WERI-Rb-1 (cell line): ENCODE data around the gene OSBPL8.
"Not testable (repeated sequence)": the region's sequence is repeated elsewhere in the genome, so short reads cannot be mapped to it uniquely, and the experiment has no call there.

ENCODE experiments used
- DNase-seq: peaks from one replicate; pipeline ENCODE4 v3.0.0-alpha.2; 2020
- H3K27ac ChIP-seq: fragments of 250-450 bp; sonication (Bioruptor Pico); 2 replicates; pipeline ENCODE4 v1.5.1; 2020; ENCODE audit warnings: mild to moderate bottlenecking, moderate library complexity
- H3K27me3 ChIP-seq: fragments of 250-450 bp; sonication (Bioruptor Pico); 2 replicates; pipeline ENCODE4 v1.5.1; 2021; ENCODE audit warnings: mild to moderate bottlenecking, low read depth, moderate library complexity; ENCODE audit not compliant: insufficient read depth, severe bottlenecking
- H3K36me3 ChIP-seq: fragments of 250-450 bp; sonication (Bioruptor Pico); 2 replicates; pipeline ENCODE4 v1.5.1; 2020; ENCODE audit warnings: mild to moderate bottlenecking, moderate library complexity
- H3K4me3 ChIP-seq: 2 replicates; pipeline ENCODE4 v1.5.1; 2011; ENCODE audit warnings: low read depth, mild to moderate bottlenecking, control low read depth, low read length
- H3K9me3 ChIP-seq: fragments of 250-450 bp; sonication (Bioruptor Pico); 2 replicates; pipeline ENCODE4 v1.5.1; 2021; ENCODE audit warnings: mild to moderate bottlenecking, moderate library complexity; ENCODE audit not compliant: severe bottlenecking
- TF ChIP-seq, protein P1 (sequence below): IDR thresholded peaks from 2 replicates; pipeline ENCODE4 v1.5.1; 2011; ENCODE audit warnings: low read depth, mild to moderate bottlenecking, control low read depth, inconsistent platforms, low read length

Gene OSBPL8

DNA sequence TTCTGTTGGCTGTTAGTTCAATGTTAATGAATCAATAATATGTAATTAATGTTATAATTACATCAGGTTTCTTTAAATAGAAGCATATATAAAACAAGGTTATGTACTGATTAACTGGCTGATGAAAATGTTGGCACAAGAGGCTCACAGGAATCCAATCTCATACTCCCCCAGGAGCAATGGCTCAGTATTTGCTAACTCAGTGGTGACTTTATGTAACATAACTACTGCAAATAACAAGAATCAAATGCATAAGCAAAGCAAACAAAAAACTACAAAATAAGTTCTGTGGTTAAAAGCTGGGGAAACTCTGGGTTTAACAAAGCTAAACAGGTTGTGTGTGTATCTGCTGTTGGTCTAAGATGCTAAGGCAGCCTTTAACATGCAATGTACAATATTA is 183.6 kb downstream of the OSBPL8 start:
- TF ChIP-seq, protein P1, sequence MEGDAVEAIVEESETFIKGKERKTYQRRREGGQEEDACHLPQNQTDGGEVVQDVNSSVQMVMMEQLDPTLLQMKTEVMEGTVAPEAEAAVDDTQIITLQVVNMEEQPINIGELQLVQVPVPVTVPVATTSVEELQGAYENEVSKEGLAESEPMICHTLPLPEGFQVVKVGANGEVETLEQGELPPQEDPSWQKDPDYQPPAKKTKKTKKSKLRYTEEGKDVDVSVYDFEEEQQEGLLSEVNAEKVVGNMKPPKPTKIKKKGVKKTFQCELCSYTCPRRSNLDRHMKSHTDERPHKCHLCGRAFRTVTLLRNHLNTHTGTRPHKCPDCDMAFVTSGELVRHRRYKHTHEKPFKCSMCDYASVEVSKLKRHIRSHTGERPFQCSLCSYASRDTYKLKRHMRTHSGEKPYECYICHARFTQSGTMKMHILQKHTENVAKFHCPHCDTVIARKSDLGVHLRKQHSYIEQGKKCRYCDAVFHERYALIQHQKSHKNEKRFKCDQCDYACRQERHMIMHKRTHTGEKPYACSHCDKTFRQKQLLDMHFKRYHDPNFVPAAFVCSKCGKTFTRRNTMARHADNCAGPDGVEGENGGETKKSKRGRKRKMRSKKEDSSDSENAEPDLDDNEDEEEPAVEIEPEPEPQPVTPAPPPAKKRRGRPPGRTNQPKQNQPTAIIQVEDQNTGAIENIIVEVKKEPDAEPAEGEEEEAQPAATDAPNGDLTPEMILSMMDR: no peak
- H3K9me3 ChIP-seq: no peaks in the 10 kb centered on the region
- DNase-seq: no peak
- no peak overlapping the region for H3K27ac ChIP-seq
- H3K4me3 ChIP-seq: no peak overlapping the region
- H3K36me3 ChIP-seq: peaks cover 63% of the 10 kb centered on the region
- H3K27me3 ChIP-seq: no peaks in the 10 kb centered on the region

DNA sequence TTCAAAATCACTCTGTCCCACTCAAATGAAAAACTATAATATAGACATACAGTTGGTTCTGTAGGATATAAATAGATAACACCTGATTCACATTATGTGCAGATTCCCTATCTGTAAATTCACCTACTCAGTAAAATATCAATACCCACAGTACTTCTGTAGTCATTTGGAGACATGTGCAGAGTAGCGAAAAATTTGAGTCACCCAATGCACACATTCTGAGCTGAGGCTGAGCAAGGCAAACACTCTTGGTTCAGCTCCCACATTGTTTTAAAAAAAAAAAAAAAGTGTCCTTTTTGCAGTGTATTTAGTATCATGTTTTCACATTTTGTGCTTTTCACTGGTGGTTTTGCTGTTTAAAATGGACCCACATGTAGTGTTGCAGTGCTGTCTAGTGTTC is 184.1 kb downstream of the OSBPL8 start:
- Histone ChIP-seq H3K36me3 (peaks cover 65% of the 10 kb centered on the region), H3K4me3 (no peak overlapping the region), H3K27me3 (no peaks in the 10 kb centered on the region), H3K27ac (no peak overlapping the region), H3K9me3 (no peaks in the 10 kb centered on the region)
- no peak for DNase-seq
- TF ChIP-seq, protein P1: no peak

DNA sequence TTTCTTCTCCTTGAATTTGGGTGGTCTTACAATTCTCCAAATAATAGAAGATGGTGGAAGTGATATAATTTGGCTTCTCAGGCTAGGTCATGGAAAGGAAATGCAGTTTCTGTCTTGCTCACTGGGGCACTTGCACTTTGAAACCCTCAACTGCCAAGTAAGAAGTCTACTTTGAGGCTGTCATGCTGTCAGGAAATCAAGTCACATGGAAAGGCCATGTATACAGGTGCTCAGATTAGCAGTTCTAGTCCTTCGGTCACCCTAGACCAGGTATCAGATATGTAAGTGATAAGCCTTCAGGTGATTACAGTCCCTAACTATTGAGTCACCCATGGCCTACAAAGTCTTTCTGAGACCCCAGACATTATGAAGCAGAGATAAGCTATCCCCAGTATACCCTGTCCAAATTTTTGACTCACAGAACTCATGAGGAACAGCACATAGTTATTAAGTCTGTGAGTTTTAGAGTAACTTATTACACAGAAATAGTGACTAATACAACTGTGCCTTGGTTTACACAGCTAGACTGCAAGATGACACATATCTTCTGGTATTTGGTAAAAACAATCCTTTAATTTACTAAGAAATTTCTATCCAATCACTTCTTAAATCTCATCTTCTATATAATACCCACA is 185.1 kb downstream of the OSBPL8 start:
- no peaks in the 10 kb centered on the region for H3K9me3 ChIP-seq
- DNase-seq: no peak
- H3K27me3 ChIP-seq: no peaks in the 10 kb centered on the region
- peaks cover 75% of the 10 kb centered on the region for H3K36me3 ChIP-seq
- H3K27ac ChIP-seq: no peak overlapping the region
- no peak overlapping the region for H3K4me3 ChIP-seq
- TF ChIP-seq, protein P1: no peak

DNA sequence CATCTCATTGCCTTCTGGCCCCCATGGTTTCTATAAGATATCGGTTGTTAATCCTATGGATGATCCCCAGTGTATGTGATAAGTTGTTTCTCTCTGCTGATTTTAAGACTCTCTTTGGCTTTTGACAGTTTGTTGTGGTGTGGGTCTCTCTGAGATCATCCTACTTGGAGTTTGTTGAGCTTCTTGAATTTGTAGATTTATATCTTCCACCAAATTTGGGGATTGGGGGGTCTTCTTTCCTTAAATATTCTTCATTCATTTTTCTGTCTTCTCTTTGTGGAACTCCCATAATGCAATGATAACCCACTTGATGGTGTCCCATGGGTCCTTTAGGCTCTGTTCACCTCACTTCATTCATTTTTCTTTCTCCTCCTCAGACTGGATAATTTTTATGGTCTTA is 191.3 kb downstream of the OSBPL8 start:
- Histone ChIP-seq H3K9me3 (no peaks in the 10 kb centered on the region), H3K4me3 (no peak overlapping the region), H3K27ac (no peak overlapping the region), H3K36me3 (peaks cover 76% of the 10 kb centered on the region), H3K27me3 (no peaks in the 10 kb centered on the region)
- DNase-seq: no peak
- TF ChIP-seq, protein P1: no peak

DNA sequence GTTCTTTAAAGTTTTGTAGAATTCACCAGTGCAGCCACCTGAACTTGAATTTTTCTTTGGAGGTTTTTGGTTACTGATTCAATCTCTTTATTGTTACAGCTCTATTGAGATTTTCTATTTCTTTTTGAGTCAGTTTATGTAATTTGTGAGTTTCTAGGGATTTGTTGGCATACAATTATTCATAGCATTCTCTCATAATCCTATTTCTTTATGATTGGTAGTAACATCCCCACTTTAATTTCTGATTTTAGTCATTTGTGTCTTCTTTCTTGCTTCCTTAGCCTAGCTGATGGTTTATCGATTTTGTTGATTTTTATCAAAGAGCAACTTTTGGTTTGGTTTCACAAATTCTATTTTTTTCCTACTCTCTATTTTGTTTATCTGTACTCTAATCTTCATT is 193.4 kb downstream of the OSBPL8 start:
- no peaks in the 10 kb centered on the region for H3K9me3 ChIP-seq
- H3K27ac ChIP-seq: no peak overlapping the region
- H3K27me3 ChIP-seq: no peaks in the 10 kb centered on the region
- no peak overlapping the region for H3K4me3 ChIP-seq
- TF ChIP-seq, protein P1: no peak
- H3K36me3 ChIP-seq: peaks cover 66% of the 10 kb centered on the region
- DNase-seq: no peak

DNA sequence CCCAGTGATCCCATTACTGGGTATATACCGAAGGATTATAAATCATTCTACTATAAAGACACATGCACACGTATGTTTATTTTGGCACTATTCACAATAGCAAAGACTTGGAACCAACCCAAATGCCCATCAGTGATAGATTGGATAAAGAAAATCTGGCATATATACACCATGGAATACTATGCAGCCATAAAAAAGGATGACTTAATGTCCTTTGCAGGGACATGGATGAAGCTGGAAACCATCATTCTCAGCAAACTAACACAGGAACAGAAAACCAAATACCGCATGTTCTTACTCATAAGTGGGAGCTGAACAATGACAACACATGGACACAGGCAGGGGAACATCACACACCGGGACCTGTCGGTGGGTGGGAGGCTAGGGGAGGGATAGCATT is 195.4 kb downstream of the OSBPL8 start:
- not testable (repeated sequence) for DNase-seq, H3K27ac ChIP-seq, H3K4me3 ChIP-seq, H3K9me3 ChIP-seq, H3K27me3 ChIP-seq
- H3K36me3 ChIP-seq: peaks cover 58% of the 10 kb centered on the region
